Measurements from ENCODE around the gene CCDC188.

Gene CCDC188

DNA sequence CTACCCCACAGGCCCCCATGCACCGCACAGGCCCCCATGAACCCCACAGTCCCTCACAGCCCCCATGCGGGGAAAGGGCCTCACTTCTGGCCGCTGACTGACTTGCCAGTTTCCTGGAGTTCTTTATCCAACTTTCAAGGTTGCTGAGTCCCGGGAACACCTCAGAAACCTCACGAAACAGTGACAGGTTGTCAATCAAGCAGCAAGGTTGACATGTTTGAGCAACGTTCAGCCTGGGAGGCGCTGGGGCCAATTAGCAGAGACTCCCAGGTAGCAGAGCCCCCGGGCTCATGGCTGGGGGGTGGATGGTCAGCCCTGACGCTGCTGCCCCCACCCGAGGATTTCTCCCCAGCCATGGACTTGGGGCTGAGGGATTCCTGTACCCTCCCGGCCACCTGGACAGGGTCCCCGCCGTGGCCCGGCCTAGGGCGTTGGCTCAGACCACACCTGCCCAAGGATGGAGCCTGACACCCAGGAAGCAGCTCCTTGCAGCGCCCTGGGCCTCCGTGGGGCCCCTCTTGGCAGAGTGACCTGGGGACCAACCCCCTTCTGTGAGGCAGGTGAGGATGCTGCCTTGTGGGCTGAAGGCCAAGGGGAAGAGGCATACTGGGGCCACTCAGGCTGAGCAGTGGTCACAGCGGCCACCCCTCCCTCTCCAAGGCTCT lies 33.8 kb upstream of the CCDC188 start:
- no peak for DNase-seq

DNA sequence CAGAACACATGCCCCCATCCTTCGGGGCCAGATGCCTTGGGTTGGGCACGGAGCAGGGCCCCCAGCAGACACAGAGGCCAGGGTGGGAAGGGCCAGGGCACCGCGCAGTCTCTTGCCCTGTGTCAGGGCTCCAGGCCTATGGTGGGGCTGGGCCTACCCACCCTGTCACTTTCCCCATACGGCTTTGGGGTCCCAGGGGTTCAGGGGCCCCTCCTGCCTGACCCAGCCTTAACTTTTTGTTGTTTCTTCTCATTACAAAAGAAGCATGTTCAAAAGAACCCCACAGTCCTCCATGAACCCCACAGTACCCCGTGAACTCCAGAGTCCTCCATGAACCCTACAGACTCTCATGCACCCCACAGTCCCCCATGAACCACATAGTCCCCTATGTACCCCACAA lies 33.0 kb upstream of the CCDC188 start:
- no peak for DNase-seq

DNA sequence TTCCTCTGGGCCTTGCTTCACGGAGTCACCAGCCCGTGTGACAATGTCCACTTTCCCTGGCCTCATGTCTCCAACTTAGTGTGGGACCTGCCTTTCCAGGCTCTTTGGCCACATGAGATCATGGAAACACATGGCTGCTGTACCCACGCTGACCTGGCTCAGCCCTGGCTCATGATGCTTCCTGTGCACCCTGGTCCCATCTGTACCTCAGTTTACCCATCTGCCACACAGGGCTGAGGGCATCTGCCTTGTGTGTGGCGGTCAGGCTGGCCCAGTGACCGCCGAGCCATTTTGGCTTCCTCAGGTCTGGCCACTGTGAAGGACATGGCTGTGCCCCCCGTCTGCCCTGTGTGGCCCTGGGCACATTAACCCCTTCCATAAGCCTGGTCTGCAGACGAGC lies 32.2 kb upstream of the CCDC188 start:
- no peak for DNase-seq

DNA sequence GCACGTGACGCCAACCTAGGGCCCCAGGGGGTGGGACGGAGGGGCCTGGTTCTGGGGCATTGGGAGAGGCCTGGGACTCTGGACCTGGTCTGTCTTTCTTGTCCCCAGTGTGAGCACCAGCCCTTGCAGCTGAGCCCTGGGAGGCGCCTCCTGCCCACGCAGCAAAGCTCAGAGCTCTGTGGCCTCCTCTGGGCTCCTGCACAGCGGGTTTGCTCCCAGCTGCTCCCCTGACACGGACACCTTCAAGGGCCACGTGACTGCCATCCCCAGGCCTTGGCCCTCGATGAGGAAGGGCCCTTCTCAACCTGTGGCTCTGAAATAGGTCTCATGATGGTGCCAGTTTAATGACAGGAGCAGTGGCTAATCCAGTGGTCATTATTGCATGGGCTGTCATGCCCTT lies 31.5 kb upstream of the CCDC188 start:
- no peak for DNase-seq

DNA sequence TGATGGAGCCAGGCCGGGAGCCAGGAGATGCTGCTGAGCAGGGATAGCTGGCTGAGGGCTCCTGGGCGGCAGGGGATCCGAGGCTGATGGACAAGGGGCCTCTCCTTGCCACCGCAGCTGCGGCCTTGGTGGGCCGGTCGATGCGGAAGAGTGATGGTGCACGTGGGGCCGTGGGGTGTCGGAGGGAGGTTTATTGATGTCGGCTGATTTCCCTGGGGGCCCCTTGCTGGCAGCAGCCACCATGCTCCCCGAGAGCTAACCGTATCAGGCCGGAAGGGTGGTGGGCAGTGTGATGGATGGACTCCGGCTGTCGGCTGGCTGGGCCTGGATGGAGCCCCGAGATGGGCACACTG lies 31.0 kb upstream of the CCDC188 start:
- DNase-seq: no peak

DNA sequence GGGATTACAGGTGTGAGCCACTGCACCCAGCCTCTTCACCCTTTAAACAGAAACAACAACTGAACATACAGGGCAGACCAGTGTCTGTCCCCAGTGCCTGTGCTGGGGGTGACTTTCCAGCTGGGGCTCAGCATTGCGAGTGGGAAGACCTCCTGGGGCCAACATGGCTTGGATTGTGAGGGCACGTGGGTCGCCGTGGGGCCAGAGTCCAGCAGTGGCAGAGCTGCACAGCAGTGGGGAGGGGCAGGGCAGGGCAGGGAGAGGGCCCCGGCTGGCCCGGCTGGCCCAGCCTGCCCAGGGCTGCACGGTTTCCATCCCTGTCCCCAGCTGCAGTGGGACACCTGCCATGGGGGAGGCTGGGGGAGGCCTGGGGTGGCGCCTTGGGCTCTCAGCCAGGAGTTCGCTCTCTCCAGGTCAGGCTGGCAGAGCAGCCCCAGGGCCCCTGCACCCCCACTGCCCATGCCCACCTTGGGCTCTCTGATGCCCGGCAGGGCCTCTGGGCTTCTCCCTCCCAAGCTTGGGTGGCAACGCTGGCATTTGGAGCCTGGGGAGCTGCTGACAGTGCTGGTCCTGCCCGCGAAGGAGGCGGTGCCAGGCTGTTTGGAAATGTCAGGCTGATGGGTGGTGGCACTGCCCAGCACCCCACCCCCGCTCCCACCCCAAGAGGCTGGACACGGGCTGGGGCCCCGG lies 30.5 kb upstream of the CCDC188 start:
- no peak for DNase-seq

DNA sequence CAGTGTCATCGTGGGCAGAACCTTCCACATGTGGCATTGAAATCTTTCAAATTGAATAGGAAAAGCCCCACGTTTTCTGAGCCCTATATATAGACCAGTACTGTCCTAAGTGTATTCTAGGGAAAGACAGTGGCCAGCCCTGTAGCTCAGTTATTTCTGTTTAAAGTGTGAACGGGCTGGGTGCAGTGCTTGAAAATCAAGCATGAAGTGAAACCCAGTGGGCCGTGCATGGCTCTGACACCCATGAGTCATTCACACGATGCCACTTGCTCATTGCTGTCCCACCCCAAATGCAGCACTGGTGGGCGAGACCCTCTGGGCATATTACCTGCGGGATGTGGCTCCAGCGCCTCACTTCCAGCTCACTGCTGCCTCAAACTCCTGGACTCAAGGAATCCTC lies 29.8 kb upstream of the CCDC188 start:
- no peak for DNase-seq

DNA sequence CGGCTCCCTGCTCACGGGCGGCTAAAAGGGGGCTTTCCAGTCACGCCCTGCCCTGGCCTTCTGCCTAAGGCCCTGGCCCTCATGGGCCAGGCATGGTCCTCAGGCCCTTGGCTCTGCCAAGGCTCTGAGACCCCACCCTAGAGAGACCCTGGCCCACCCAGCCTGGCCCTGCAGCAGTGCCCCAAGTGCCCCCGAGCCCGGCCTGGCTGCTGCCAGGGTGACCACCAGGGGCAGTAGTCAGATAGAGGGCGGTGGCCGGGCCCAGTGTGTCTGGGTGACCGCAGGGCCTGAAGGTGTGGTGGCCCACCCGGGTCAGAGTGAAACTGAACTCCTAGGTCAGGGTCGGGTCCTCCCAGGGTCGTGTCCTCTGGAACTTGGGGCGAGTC lies 29.4 kb upstream of the CCDC188 start:
- no peak for DNase-seq

DNA sequence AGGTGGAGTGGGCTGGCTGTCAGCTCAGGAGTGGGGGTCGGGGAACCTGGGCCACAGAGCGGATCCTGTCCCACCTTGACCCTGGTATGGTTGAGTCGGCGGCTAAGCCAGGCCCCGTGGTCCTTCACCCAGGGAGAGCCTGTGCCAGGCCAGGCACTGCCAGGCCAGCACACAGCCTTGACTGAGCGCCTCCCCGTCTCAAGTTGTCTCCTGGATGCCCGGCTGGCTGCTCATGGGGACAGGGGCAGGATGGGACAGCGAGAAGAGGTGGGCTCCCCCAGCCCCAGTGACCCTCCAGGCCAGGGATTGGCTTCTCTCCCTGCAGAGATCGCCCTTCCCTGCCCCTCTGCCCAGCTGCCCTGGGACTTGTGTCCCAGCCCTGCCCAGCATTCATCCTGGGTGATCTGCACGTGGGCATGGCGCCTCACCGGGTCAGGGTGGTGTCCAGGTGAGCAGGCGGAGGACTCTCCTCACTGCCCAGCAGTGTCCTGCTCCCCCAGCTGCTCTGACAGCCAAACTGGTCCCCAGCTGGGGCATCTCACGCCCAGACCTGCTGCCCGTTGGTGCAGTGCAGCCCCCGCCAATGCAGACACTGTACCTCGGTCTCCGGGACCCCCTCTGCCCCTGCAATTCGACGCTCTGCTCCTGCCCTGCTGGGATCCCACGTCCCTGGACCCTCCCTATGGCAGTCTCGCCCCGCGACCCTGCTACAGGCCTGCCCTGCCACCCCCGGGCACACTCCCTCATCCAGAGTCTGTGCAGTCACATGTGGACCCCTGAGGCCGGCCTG lies 28.8 kb upstream of the CCDC188 start:
- no peak for DNase-seq

DNA sequence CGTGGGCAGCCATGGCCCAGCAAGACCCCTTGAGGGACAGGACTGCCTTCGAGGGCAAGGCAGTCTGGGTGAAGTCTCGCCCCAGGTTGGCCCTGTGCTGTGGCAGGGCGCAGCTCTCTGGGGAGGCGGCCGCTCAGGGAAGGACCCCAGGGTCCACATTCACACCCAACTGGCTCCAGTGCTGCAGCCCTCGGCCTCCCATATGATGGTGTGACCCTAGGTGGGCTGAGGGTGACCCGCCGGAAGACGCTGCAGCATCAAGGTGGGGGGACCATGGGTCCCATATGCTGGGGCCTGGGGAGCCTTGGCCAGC lies 28.0 kb upstream of the CCDC188 start:
- DNase-seq: no peak

DNA sequence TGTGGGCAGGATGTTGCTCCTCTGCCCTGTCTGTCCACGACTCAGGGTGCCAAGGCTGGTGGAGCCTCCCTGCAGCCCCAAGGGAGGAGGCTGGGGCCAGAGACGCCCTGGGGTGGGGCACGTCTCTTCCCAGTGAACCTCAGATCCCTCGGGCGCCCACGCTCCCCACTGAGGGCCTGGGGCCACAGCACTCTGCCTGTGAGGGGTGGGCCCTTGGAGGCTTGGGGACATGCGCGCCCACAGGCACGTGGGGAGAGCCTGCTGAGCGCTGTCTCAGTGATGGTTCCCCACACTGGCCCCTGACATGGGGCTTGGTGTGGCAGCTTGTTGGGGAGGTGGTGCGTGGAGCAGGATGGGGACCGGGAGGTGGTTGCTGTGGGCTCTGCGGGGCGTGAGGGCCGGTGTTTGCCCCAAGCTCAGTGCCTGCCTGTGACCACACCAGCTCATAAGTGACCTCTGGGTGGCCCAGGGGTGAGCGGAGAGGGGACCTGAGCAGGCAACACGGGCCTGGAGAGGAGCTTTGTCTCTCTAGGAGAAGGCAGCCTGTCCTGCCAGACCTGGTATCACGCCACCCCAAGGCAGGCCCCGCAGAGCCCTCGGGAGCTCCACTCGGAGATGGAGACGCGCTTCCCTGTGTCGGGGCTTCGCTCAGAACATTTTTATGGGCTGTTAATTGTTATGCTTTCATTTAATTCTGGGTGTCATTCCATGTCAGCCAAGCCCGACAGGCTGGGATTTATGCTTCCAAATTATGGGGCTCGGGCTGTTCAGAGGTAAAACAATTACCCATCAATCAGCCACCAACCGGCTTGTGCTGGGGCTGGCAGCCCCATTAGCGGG lies 27.4 kb upstream of the CCDC188 start:
- DNase-seq: no peak

DNA sequence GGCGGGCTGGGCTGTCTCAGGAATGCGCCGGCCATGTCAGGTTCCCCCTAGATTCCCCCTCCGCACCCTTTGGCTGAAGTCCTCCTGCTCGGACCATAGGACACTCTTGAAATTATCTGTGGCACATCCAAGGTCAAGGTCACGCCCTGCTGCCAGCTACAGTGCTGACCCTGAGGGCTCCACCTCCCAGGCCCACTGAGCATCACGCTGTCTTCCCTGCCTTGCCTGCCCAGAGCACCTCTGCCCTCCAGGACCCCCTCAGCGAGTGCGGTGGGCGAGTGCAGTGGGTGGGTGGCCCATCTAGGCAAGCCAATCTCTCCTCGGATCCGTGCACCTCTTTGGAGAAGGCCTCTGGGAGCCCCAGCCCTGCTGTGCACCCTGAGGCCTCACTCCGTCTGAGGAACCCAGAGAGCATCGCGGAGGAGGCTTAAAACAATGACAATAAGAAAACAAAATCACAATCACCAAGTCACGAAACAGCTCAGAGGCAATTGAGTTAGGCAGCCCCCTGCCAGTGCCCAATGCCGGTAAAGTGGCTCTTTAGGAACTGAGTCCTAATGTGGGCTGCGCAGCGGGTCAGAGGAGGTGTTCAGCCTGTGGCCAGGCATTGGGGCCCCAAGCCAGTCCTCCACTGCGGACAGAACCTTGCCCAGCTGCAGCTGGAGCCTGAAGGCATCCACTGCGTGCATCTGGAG lies 26.5 kb upstream of the CCDC188 start:
- no peak for DNase-seq

DNA sequence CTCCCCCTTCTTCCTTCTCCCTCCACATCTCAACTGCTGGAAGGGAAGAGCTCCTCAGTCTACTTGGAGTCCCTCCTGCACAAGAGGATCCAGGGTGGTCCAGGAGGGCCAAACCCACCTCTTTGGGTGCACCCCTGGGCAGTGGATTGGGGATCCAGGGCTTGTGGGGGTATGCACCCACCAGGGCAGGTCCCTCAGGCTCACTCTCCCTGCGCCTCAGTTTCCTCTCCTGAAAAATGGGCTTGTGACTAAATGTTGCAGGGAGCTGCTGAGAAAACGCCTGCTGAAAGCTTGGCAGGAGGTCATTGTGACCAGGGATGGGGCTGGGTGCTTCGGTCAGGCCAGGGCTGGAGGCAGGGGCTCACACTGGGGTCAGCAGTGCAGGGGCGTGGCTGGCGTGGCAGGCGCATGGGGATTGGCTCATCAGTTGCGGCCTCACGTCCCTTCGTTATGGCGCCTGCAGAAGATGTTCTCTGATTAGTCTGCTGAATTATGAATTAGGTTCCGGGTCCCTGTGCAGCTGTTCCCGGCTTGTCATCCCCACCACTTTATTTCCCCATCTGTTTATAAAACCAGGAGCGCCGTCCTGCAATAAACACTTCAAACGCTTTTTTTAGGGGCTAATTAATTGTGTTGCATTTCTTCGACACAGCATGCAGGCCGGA lies 25.7 kb upstream of the CCDC188 start:
- no peak for DNase-seq

DNA sequence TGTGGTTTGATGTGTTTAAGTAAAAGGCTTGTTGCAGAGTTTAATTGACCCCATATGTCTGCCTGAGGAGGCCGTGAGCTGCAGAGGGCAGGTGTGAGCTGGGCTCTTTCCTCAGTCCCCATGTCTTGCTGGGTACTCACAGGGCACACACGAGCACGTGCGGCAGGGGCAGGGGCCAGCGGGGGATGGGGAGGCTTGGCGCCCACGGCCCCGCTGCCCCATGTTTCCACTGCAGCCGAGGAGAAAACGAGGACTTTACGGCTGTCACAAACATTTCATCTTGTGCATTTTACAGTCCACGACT lies 24.7 kb upstream of the CCDC188 start:
- no peak for DNase-seq

DNA sequence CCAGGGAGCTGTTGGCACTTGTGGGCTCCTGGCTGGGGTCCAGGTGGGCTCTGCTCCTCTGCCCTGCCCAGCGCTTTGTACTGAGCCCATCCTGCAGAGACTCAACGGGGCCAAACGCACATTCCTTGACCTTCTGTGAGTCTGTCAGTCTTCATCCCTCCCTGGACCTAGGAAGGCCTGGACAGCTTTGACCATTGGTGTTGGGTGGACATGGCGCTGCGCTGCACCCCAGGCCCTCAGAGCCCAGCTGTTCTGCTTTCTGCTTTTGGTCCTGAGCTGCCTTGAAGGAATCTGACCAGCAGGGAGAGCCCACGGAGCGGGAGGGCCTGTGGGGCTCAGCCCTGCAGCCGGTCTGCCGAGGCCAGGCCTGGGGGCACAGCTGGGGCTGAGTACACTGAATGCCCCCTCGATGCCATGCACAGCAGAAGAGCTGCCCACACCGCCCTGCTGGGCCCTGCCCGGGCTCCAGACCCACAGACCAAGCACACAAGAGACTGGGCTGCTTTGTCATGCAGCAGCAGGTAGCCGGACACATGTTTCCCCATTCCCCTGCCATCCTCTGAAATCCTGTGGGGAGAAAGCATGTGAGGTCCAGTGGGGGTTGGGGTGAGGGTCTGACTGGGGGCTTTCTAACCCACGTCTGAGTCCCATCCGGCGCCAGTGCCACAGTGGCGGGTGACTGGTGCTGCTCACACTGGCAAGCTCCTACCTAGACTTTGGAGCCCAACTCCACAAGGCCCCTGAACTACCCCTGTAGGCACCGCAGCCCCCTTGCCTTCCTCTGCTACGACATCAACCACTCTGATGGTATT lies 24.1 kb upstream of the CCDC188 start:
- no peak for DNase-seq

DNA sequence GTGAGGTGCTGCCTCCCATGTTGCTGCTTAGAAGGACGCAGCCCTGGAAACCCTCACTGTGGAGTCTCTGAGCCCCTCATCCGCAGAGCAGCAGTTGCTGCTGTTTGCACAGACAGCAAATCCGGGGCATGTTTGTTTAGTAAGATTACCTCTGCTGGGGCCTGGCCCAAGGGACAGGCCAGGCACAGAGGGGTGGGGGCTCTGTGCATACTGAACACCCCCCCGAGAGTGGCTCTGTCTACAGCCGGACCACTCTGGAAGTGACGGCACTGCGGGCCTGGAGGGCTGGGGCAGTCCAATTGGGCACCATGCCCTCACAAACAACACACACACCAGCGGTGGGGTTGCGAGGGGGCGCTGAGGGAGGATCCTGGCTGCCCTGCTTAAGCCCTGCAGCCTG lies 22.9 kb upstream of the CCDC188 start:
- no peak for DNase-seq

DNA sequence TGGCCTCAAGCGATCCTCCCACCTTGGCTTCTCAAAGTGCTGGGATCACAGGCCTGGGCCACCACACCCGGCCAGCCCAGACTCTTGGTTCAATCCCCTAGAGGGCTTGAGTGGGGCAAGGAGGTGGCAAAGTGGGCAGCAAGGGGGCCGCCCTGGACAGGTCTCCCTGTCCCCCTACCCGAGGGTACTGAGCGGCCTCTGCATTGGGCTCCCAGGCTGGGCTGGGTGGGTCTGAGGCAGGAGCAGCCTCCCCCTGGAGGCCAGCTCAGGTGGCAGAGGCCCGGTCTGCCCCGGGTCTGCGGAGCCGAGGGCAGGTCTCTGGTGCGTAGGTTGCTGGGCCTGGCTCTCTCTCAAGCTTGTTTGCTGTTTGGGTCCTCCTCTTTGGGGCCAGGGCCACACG lies 22.4 kb upstream of the CCDC188 start:
- DNase-seq: no peak

DNA sequence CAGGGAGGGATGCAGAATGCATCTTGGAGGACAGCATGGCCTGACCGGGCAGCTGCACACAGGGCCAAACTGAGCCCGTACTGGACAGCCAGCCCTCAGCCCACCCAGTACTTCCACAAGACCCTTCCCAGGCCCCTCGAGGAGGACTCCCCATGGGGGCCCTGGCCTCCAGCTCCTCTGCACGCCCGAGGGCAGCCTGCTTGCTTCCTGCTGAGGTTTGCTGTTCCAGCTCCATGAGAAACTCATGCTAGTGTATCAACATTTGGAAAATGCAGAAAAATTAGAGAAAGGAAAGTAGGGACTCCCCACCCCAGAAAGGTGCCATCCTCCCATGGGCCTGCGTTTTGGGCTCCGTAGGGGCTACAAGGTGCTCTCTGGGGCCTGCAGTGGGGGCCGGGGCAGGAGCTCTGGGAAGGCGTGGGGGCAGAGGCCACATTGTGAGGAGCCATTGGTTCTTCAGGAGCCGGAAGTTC lies 21.3 kb upstream of the CCDC188 start:
- DNase-seq: no peak

DNA sequence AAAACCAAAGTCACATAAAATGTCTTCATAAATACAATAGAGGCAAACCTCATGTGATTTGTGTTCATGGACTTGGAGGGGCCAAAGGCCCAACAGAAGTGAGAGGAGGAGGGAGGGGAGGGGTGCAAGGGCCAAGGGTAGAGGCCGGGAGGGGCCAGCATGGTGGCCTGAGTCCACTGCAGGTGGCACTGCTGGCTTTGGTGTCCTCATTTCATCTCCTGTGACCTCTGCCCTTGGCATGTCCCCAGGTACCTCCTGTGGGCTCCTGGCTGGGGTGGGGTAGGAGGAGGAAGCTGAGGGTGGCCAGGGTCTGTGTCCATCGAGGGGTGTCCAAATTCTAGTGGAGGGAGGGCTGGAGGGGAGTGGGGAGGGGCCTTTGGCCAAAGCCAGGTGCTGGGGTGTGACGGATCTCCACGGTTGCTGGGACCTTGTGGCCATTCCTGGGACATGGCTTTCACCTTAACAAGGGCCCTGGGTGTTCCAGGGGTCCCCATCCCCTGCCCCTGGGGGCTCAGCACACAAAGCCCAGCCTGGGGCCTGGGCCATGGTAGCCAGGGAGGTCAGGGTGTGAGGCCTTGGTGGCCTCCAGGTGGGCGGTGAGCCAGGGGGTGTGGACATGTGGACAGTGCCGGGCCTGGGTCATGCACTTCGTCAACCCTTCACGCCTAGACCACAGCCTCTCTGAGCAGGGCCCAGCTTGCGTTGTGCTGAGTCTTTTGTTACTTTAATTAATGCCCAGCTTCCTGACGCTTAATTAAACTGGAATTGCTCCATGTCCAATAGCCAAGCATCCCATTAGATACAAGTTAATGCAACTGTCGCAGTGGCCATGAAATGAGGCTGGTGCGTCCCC lies 20.7 kb upstream of the CCDC188 start:
- DNase-seq: no peak

DNA sequence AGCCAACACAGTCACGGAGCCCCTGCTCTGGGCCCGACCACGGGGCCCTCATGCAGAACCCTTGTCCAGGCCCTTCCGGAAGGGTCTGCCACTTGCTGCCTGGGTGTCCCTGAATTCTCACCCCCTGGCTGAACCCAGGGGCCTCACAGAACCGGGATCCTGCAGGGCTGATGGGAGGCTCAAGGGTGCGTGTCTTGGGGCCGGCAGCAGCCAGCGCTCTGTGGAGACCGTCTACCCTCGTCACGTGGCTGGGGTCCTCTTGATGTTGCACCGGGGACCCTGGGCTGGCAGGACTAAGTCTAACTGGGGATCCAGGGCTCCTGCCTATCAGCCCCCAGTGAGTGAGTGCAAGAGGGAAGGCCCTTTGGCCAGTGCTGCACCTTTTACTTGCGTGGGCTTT lies 19.3 kb upstream of the CCDC188 start:
- DNase-seq: no peak

Data from stimulated activated CD4-positive, alpha-beta T cell treated with anti-CD3 and anti-CD28 coated beads, Interleukin-4, amount 100 ng/mL, for 4 hours (primary cell).